Renal cortex interstitium (tissue), 15 donors: ENCODE measurements around the gene OVOL2. TPM values are rescaled to one million over a fixed set of nuclear protein-coding genes. Genes with fewer than 3 reads are reported as not detected.
A peak's percentile ranks its signal among the peaks of the same experiment; 100 is the strongest.
"Not testable (repeated sequence)": the region's sequence is repeated elsewhere in the genome, so short reads cannot be mapped to it uniquely, and the experiment has no call there.

Experiments used
- DNase-seq, 11 donors: peaks; one replicate each; pipeline ENCODE4 v3.0.0-alpha.2; 2013; ENCODE audit warnings: low read depth in 9 of 11, low spot score in 4 of 11; ENCODE audit errors: extremely low read depth in 1 of 11
- long read RNA-seq, 16 experiments: transcript quantifications; one replicate each; lab custom pipeline, GENCODE V29; 2026
- polyA plus RNA-seq, 3 donors: library from polyadenylated mRNA; unstranded; fragments of 120-200 nt; gene quantifications; one replicate each; pipeline ENCODE4 v1.2.1, GENCODE V29; 2013; ENCODE audit not compliant: insufficient read length in 3 of 3

The OVOL2 gene
- polyA plus RNA-seq, result 1 to 10 TPM in 2 of 3 donors, under 1 TPM in 1; 0.65 to 1.5 (median 1.2) TPM
- long read RNA-seq, donor 1, partial matches to known transcripts, result 38 of 44 reads
- long read RNA-seq, donor 1, other reads (novel, unspliced or antisense), result 6 of 44 reads
- long read RNA-seq, donor 2, result 0 reads
- long read RNA-seq, donor 3, result 0 reads
- long read RNA-seq, donor 4, partial matches to known transcripts, result 0 of 1 reads
- long read RNA-seq, donor 4, other reads (novel, unspliced or antisense), result 0 of 1 reads
- long read RNA-seq, donor 5, partial matches to known transcripts, result 0 of 1 reads
- long read RNA-seq, donor 5, other reads (novel, unspliced or antisense), result 0 of 1 reads
- long read RNA-seq, donor 6, result 0 reads
- long read RNA-seq, donor 7, result 0 reads
- long read RNA-seq, donor 8, partial matches to known transcripts, result 11 of 24 reads
- long read RNA-seq, donor 8, other reads (novel, unspliced or antisense), result 13 of 24 reads
- long read RNA-seq, donor 9, partial matches to known transcripts, result 24 of 32 reads
- long read RNA-seq, donor 9, other reads (novel, unspliced or antisense), result 8 of 32 reads
- long read RNA-seq, donor 10, partial matches to known transcripts, result 0 of 1 reads
- long read RNA-seq, donor 10, other reads (novel, unspliced or antisense), result 0 of 1 reads
- long read RNA-seq, donor 11, result 0 reads
- long read RNA-seq, donor 12, partial matches to known transcripts, result 40 of 41 reads
- long read RNA-seq, donor 12, other reads (novel, unspliced or antisense), result 0 of 41 reads
- long read RNA-seq, donor 13, result 0 reads
- long read RNA-seq, donor 14, partial matches to known transcripts, result 42 of 55 reads
- long read RNA-seq, donor 14, other reads (novel, unspliced or antisense), result 13 of 55 reads
- long read RNA-seq, donor 15, result 0 reads
- long read RNA-seq, donor 16, partial matches to known transcripts, result 72 of 100 reads
- long read RNA-seq, donor 16, other reads (novel, unspliced or antisense), result 27 of 100 reads

DNA sequence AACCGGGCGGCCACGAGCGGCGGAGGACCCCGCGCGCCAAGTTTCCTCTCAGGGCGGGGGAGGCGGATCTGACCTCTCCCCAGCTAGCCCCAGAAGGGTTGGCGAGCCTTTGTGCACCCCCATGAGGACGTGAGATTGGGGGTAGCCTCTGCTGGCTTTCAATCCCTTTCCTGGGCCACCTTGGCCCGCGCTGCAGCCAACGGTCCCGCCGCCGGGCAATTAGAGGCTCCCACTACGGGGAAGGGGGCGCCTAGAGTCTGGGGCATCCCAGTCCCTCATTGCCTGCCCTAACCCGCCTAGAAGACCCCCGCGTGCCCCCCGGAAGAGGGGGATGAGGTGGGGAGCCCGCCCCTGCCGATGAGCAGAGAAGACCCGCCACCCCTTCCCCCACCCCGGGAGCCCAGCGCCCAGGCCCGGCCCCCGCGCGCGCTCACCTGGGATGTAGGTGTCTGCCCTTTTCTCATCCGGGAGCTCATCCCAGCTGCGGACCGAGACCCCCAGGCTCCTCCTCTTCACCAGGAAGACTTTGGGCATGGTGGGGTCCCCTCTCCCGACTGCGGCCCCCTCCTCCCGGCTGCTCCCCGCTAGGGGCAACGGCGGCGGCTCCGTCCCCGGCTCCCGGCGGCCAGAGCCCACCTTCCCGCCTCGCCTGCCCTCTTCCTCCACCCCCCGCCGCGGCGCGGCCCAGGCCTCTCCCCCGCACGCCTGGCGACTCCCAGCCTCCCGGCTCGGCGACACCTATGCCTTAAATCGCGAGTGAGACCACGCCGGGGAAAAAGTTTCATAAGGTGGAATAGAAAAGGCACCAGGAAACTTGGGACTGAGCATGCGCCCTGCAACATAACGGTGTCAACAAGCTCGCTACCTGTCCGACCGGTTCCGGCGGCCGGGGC is at the start of gene OVOL2:
OVOL2 (minus strand) TSS at position 816 of the 893 bp plus-strand sequence; CDS start at position 534, 282 bp downstream.
- peak in 8 of 11 donors; percentile 36 to 67 (median 50) for DNase-seq

DNA sequence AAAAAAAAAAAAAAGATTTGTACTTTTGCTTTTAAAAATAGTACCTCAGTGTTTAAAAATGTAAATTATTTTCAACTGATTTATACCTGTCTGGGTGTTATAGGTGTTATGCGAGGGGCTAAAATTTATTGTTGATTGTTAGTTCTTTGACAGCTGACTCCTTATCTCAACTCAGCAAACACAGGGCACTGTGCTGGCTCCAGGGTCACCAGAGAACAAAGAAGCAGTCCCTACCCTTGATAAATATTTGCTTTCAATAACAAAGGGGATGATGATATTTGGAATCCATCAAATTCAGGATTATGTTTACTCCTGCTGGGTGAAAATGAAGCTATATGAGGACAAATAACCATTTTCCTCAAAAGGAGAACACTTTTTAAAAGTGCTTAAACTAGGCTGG is 45.8 kb upstream of the OVOL2 start:
- DNase-seq, result no peak

DNA sequence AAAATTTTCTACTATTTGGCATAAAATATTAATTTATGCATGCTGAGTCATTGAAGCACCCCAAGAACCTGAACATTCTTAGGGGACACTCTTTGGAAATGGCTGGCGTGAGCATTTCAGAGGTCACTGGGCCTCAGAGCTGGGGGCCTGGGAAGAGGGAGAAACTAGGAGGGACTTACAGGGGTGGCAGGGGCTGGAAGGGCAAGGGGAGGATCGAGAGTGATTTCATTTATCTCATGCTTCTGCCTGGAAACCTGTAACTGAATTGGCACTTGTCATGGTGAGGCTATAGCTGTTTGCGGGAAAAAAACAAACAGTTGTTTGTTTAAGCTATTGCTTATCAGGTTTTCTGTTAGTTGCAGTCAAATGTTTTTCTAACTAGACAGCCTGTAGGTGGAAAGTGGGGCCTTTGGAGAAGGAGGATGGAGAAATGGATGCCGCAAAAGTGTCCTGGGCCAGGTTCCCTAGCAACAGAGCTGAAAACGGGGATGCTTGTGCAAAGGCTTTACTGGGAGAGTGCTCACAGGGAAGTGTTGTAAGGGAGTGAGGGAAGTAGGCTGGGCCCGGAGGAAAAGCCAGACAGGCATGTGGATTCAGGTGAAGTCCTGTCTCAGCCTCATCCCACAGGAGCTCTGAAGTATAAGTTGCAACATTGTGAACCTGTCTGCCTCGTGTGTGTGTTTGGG is 43.6 kb upstream of the OVOL2 start:
- no peak for DNase-seq

DNA sequence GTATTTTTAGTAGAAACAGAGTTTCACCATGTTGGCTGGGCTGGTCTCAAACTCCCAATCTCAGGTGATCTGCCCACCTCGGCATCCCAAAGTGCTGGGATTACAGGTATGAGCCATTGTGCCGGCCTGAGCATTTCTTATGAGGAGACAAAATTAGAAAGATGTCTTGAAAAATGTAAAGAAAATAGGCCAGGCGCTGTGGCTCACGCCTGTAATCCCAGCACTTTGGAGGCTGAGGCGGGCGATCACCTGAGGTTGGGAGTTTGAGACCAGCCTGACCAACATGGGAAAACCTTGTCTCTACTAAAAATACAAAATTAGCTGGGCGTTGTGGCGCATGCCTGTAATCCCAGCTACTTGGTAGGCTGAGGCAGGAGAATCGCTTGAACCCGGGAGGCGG is 42.9 kb upstream of the OVOL2 start:
- DNase-seq, result not testable (repeated sequence)

GRCh38 chr20:18094191-18094590 is 36.5 kb upstream of the OVOL2 start:
- no peak for DNase-seq

GRCh38 chr20:18093388-18093787 is 35.7 kb upstream of the OVOL2 start:
- no peak for DNase-seq

DNA sequence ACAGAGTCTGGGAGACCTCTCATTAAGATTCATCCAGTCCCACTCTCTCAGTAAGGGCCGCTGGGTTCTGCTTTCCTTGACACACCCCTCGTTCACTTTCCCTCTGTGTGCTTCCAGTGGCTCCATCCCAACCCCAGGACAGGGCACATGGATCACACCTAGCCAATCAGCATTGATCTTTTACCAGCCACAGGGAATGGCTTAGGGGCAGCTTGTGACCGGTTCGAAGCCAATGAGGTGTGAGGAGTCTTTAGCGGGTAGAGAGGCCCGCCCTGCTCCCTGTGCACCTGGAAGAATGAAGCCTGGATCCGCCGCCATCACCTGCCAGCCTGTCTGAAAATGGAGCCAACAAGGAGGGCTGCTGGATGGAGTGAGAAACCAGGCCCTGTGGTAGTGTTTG is 35.2 kb upstream of the OVOL2 start:
- DNase-seq, result no peak

- no peak for DNase-seq
Measured at GRCh38 chr20:18091623-18092022, 33.9 kb upstream of the OVOL2 start.

DNA sequence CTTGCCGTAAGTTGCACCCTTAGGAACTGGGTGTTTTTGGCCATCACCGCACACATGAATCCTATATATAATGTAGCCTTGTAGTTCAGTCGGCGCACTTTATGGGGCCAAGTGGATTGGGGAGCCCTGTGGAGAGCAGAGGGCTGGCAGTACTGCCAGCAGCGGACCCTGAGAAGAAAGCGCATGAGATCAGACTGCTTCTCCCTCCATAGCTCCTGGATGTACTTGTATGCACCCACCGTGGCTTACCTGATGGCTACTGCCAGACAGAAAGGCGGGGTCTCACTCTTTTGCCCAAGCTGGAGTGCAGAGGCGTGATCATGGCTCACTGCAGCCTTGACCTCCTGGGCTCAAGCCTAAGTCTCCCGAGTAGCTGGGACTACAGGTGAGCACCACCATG is 32.8 kb upstream of the OVOL2 start:
- no peak for DNase-seq

- no peak for DNase-seq
Measured at GRCh38 chr20:18090044-18090443, 32.3 kb upstream of the OVOL2 start.

- not testable (repeated sequence) for DNase-seq
Measured at GRCh38 chr20:18088841-18089240, 31.1 kb upstream of the OVOL2 start.

- DNase-seq, result not testable (repeated sequence)
Measured at GRCh38 chr20:18088298-18088697, 30.6 kb upstream of the OVOL2 start.

GRCh38 chr20:18087054-18087453 is 29.3 kb upstream of the OVOL2 start:
- no peak for DNase-seq

DNA sequence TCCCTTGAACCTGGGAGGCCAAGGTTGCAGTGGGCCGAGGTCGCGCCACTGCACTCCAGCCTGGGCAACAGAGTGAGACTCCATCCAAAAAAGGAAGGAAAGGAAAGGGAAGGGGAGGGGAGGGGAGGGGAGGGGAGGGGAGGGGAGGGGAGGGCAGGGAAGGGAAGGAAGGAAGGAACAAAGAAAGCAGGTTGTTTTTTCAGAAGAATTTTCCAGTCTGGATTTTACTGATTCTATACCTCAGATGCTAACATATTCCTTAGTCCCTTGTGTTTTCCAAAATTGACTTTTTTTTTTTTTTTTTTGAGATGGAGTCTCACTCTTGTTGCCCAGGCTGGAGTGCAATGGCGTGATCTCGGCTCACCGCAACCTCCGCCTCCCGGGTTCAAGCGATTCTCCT is 23.1 kb upstream of the OVOL2 start:
- not testable (repeated sequence) for DNase-seq

- DNase-seq, result no peak
Measured at GRCh38 chr20:18079756-18080353, 22.1 kb upstream of the OVOL2 start.

DNA sequence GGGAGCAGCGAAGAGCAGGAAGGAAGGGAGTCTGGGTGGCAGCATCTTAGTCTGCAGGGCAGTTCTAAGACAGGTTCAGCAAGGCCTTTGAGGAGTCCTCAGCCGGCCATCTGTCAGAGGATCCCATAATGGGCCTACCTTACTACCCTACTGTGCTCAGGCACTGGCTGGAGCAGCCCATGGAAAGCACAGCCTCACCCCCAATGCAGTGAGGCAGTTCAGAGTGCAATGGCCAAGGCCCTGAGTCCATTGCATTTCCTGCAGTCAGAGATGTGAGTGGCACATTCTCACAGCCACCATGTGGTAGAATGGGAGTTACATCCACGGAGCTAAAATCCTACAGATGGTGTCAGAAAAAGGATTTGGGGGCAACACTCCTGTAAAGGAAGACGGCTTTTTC is 19.4 kb upstream of the OVOL2 start:
- DNase-seq, result no peak

DNA sequence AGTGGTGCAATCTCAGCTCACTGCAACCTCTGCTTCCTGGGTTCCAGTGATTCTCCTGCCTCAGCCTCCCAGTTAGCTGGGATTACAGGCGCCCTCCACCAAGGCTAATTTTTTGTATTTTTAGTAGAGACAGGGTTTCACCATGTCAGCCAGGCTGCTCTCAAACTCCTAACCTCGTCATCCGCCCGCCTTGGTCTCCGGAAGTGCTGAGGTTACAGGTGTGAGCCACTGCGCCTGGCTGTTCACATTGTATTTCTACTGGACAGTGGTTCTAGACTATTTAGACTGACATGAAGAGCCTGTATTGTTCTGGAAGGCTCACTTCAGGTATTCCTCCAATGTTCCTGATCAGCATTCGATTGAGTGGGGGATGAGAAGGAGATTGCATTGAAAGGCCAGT is 14.8 kb upstream of the OVOL2 start:
- no peak for DNase-seq
